Stimulated activated CD8-positive, alpha-beta memory T cell treated with anti-CD3 and anti-CD28 coated beads, Interleukin-4, amount 100 ng/mL, for 24 hours (primary cell): Measurements from ENCODE around the gene FOXP4.

ENCODE experiments used
- DNase-seq: peaks from one replicate; pipeline ENCODE4 v3.0.0-alpha.2; 2020; ENCODE audit warnings: low read depth

Gene FOXP4

GRCh38 chr6:41522780-41523548, 23.2 kb upstream of the FOXP4 start:
- no peak for DNase-seq

- DNase-seq: no peak
These were observed 22.1 kb upstream of the FOXP4 start for GRCh38 chr6:41523915-41524633.

GRCh38 chr6:41524634-41525011, 21.6 kb upstream of the FOXP4 start:
- no peak for DNase-seq

- no peak for DNase-seq
These were observed 18.3 kb upstream of the FOXP4 start for GRCh38 chr6:41527721-41528408.

GRCh38 chr6:41528409-41528963, 17.7 kb upstream of the FOXP4 start:
- DNase-seq: no peak

- no peak for DNase-seq
These were observed 17.1 kb upstream of the FOXP4 start for GRCh38 chr6:41529049-41529448.

GRCh38 chr6:41529970-41530369, 16.2 kb upstream of the FOXP4 start:
- DNase-seq: no peak

- DNase-seq: no peak
These were observed 15.7 kb upstream of the FOXP4 start for GRCh38 chr6:41530476-41530875.

- no peak for DNase-seq
These were observed 15.2 kb upstream of the FOXP4 start for GRCh38 chr6:41531016-41531415.

- peak; percentile 65 for DNase-seq
These were observed 14.3 kb upstream of the FOXP4 start for GRCh38 chr6:41531591-41532582.

GRCh38 chr6:41535766-41536165, 10.4 kb upstream of the FOXP4 start:
- no peak for DNase-seq

GRCh38 chr6:41536795-41537758, 9.1 kb upstream of the FOXP4 start:
- DNase-seq: no peak

GRCh38 chr6:41538556-41539182, 7.5 kb upstream of the FOXP4 start:
- DNase-seq: no peak

- no peak for DNase-seq
These were observed 7.0 kb upstream of the FOXP4 start for GRCh38 chr6:41539204-41539603.

GRCh38 chr6:41541364-41541763, 4.8 kb upstream of the FOXP4 start:
- no peak for DNase-seq

GRCh38 chr6:41543087-41543486, 3.1 kb upstream of the FOXP4 start:
- no peak for DNase-seq

- DNase-seq: no peak
These were observed 906 bp upstream of the FOXP4 start for GRCh38 chr6:41545247-41545702.

GRCh38 chr6:41546475-41546865, 289 bp downstream of the FOXP4 start:
- DNase-seq: peak; percentile 39
